Measurements from ENCODE around the gene HOXA13. TPM values are rescaled to one million over a fixed set of nuclear protein-coding genes. Genes with fewer than 3 reads are reported as not detected.

Gene HOXA13
- total RNA-seq, 1 donor from 2014 or later: 14.5 TPM

DNA sequence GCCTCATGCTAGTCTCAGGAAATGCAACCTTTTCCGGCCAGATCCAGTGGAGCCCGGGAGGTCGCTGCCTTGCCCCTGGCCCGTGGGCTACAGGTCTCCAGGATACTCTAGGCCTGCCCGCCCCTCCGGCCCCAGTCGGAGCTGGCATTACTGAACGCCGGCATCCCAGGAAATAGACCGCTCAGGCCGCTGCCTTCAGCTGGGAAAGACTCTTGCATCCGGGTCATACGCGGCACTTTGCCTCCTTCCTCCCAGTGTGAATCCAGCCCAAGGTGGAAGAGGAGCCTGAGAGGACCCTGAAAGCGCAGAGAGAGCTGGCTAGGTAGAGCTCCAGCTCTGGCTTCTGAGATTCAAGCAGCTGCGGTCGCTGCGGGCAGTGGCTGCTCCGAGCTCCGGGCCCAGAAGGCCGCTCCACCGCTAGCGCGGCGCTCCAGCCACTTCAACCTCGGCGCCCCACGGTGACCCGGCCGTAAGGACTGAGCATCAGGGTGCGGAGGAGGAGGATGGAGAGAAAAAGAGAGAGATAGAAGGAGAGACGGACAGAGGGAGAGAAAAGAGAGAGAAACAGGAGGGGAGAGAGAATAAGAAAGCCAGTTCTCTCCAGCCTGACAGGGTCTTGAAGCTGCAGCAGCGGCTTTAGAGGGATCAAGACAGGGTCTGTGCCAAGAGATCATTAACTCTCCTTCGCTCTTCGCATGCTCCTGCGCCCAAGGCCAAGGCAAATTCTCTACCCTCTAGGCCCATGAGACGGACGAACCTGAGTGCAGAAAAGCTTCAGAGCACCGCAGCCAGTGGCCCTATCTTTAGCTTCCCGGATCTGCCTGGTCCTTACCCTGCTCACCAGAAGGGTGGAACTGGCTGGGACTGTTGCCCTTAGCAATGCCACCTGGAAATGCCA lies 24.0 kb downstream of the HOXA13 start:
- H3K36me3 ChIP-seq: no peaks in the 10 kb centered on the region
- intact Hi-C loops (cut with DNase I): no loop called here
- H3K9me3 ChIP-seq: no peaks in the 10 kb centered on the region
- no peaks in the 10 kb centered on the region for H3K27me3 ChIP-seq
- DNase-seq (ENCODE audit: extremely low spot score in 2 of 2): no peak
- H3K27ac ChIP-seq: peak overlapping the region; percentile 99
- peak overlapping the region; percentile 56 to 64 for H3K4me3 ChIP-seq
- TF ChIP-seq, protein P1, sequence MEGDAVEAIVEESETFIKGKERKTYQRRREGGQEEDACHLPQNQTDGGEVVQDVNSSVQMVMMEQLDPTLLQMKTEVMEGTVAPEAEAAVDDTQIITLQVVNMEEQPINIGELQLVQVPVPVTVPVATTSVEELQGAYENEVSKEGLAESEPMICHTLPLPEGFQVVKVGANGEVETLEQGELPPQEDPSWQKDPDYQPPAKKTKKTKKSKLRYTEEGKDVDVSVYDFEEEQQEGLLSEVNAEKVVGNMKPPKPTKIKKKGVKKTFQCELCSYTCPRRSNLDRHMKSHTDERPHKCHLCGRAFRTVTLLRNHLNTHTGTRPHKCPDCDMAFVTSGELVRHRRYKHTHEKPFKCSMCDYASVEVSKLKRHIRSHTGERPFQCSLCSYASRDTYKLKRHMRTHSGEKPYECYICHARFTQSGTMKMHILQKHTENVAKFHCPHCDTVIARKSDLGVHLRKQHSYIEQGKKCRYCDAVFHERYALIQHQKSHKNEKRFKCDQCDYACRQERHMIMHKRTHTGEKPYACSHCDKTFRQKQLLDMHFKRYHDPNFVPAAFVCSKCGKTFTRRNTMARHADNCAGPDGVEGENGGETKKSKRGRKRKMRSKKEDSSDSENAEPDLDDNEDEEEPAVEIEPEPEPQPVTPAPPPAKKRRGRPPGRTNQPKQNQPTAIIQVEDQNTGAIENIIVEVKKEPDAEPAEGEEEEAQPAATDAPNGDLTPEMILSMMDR (IDR thresholded peaks at IDR 0.05): no peak
- TF ChIP-seq POLR2A (IDR thresholded peaks at IDR 0.05) (no peak), POLR2AphosphoS5 (IDR thresholded peaks at IDR 0.05; ENCODE audit: insufficient read depth in 1 of 2, low read depth in 1 of 2) (peak in 1 of 2 donors; percentile 56)
- peaks cover 57% of the 10 kb centered on the region for H3K4me1 ChIP-seq

DNA sequence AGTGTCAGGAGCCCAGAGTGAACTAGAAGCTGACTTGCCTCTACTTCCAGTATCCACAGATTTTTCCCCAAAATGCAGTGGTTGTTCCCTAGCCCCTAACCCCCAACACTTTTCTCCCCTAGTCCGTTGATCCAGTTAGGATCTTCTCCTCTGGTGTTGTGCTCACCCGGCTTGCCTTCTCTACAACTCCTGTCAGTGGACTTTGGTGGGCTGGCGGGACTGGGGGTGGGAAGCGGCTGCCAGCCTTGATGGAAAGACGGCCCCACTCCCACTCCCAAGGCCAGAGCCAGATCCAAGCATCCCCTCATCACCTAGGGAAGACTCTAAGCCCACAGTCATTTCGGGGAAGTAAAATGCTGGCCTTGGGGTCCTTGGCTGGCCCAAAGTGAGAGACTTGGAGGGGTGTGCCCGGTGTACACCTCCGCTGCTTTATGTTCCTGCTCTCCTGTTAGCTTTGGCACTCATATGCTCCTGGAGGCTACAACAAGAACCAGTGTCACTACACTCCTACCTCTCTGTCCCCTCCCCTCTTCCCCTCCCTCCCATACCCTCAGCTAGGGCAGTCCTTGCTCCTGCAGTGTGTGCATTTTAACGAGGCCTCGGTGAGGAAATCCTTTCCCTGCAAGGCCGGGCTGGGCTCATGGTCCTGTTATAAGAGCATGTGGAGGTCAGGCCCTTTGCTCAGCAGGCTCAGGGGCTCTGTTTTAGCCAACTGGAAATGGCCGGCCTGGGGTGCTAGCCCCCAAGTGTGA lies 24.8 kb downstream of the HOXA13 start:
- H3K36me3 ChIP-seq: no peaks in the 10 kb centered on the region
- peak overlapping the region; percentile 56 to 64 for H3K4me3 ChIP-seq
- peak overlapping the region; percentile 99 for H3K27ac ChIP-seq
- TF ChIP-seq POLR2A (IDR thresholded peaks at IDR 0.05) (no peak), POLR2AphosphoS5 (IDR thresholded peaks at IDR 0.05; ENCODE audit: insufficient read depth in 1 of 2, low read depth in 1 of 2) (no peak)
- TF ChIP-seq, protein P1 (IDR thresholded peaks at IDR 0.05): no peak
- no peaks in the 10 kb centered on the region for H3K9me3 ChIP-seq
- intact Hi-C loops (cut with DNase I): no loop called here
- no peaks in the 10 kb centered on the region for H3K27me3 ChIP-seq
- H3K4me1 ChIP-seq: peaks cover 48% of the 10 kb centered on the region
- no peak for DNase-seq (ENCODE audit: extremely low spot score in 2 of 2)

GRCh38 chr7:27173956-27174873 lies 25.7 kb downstream of the HOXA13 start, which contains the start of gene HOXA10:
Gene HOXA10 (minus strand): TSS chr7:27174320. CDS start chr7:27174306, 14 bp downstream.
- intact Hi-C loops (cut with DNase I): no loop called here
- Histone ChIP-seq H3K4me3 (peak within 1 kb of the TSS; percentile 56 to 64), H3K36me3 (no peaks in the 10 kb centered on the region), H3K9me3 (no peaks in the 10 kb centered on the region), H3K27me3 (no peaks in the 10 kb centered on the region), H3K27ac (peak within 1 kb of the TSS; percentile 99), H3K4me1 (peaks cover 46% of the 10 kb centered on the region)
- DNase-seq (ENCODE audit: extremely low spot score in 2 of 2): no peak
- TF ChIP-seq POLR2AphosphoS5 (IDR thresholded peaks at IDR 0.05; ENCODE audit: insufficient read depth in 1 of 2, low read depth in 1 of 2) (peak in 1 of 2 donors; percentile 90), POLR2A (IDR thresholded peaks at IDR 0.05) (no peak)
- TF ChIP-seq, protein P1 (IDR thresholded peaks at IDR 0.05): no peak

GRCh38 chr7:27173511-27173955 lies 26.4 kb downstream of the HOXA13 start:
- TF ChIP-seq, protein P1 (IDR thresholded peaks at IDR 0.05): no peak
- TF ChIP-seq POLR2A (IDR thresholded peaks at IDR 0.05) (no peak), POLR2AphosphoS5 (IDR thresholded peaks at IDR 0.05; ENCODE audit: insufficient read depth in 1 of 2, low read depth in 1 of 2) (no peak)

More at GRCh38 chr7:27173511-27173955, 26.4 kb downstream of the HOXA13 start:
- Histone ChIP-seq H3K27ac (peak overlapping the region; percentile 99), H3K4me1 (peaks cover 48% of the 10 kb centered on the region), H3K9me3 (no peaks in the 10 kb centered on the region), H3K36me3 (no peaks in the 10 kb centered on the region), H3K4me3 (peak overlapping the region; percentile 56 to 64), H3K27me3 (no peaks in the 10 kb centered on the region)
- intact Hi-C loops (cut with DNase I): no loop called here
- DNase-seq (ENCODE audit: extremely low spot score in 2 of 2): no peak

All from vagina (tissue), 2 donors.